NCI-H82 (cell line): ENCODE data around the gene CAMK2D.
"Not testable (repeated sequence)": the region's sequence is repeated elsewhere in the genome, so short reads cannot be mapped to it uniquely, and the experiment has no call there.

Source experiments
- DNase-seq: peaks from one replicate; lab custom pipeline; 2025; lab: John Stamatoyannopoulos, UW

Gene CAMK2D

GRCh38 chr4:113730467-113731216 is 30.9 kb downstream of the CAMK2D start:
- no peak for DNase-seq

GRCh38 chr4:113727802-113728201 is 33.7 kb downstream of the CAMK2D start:
- no peak for DNase-seq

GRCh38 chr4:113725963-113726362 is 35.6 kb downstream of the CAMK2D start:
- DNase-seq = peak; percentile 14

- DNase-seq = no peak
Observed at GRCh38 chr4:113718252-113718651, 43.3 kb downstream of the CAMK2D start.

- no peak for DNase-seq
Observed at GRCh38 chr4:113711883-113712662, 49.5 kb downstream of the CAMK2D start.

GRCh38 chr4:113708250-113708649 is 53.3 kb downstream of the CAMK2D start:
- no peak for DNase-seq

- no peak for DNase-seq
Observed at GRCh38 chr4:113707048-113707447, 54.5 kb downstream of the CAMK2D start.

- not testable (repeated sequence) for DNase-seq
Observed at GRCh38 chr4:113705097-113705496, 56.4 kb downstream of the CAMK2D start.

- DNase-seq = not testable (repeated sequence)
Observed at GRCh38 chr4:113702596-113702995, 58.9 kb downstream of the CAMK2D start.

GRCh38 chr4:113701169-113701568 is 60.4 kb downstream of the CAMK2D start:
- no peak for DNase-seq

- DNase-seq = no peak
Observed at GRCh38 chr4:113700602-113701150, 60.9 kb downstream of the CAMK2D start.

- no peak for DNase-seq
Observed at GRCh38 chr4:113699772-113700171, 61.8 kb downstream of the CAMK2D start.

GRCh38 chr4:113697429-113697828 is 64.1 kb downstream of the CAMK2D start:
- DNase-seq = no peak

GRCh38 chr4:113695328-113696169 is 66.0 kb downstream of the CAMK2D start:
- no peak for DNase-seq

- DNase-seq = no peak
Observed at GRCh38 chr4:113694008-113694407, 67.5 kb downstream of the CAMK2D start.

GRCh38 chr4:113692809-113693411 is 68.6 kb downstream of the CAMK2D start:
- DNase-seq = no peak

GRCh38 chr4:113691676-113692075 is 69.9 kb downstream of the CAMK2D start:
- DNase-seq = no peak

GRCh38 chr4:113689394-113689793 is 72.1 kb downstream of the CAMK2D start:
- DNase-seq = no peak

- DNase-seq = peak; percentile 45
Observed at GRCh38 chr4:113687067-113687718, 74.3 kb downstream of the CAMK2D start.

GRCh38 chr4:113685157-113685556 is 76.4 kb downstream of the CAMK2D start:
- not testable (repeated sequence) for DNase-seq

- peak; percentile 33 for DNase-seq
Observed at GRCh38 chr4:113684534-113685091, 76.9 kb downstream of the CAMK2D start.
